Neural progenitor cell (in vitro differentiated cells): ENCODE measurements around the gene UBE2Q1. TPM values are rescaled to one million over a fixed set of nuclear protein-coding genes. Genes with fewer than 3 reads are reported as not detected.

Experiments used
- DNase-seq: peaks from one replicate; pipeline ENCODE4 v3.0.0-alpha.2; 2016; ENCODE audit warnings: low spot score
- H2AFZ ChIP-seq: fragments of 200-600 bp; sonication (generic); replicated peaks from 2 replicates; pipeline ENCODE4 v1.6.1; 2016; ENCODE audit warnings: antibody characterized with exemption
- H3F3A ChIP-seq: fragments of 200-600 bp; sonication (generic); 2 replicates; pipeline ENCODE4 v1.6.1; 2016; ENCODE audit warnings: antibody characterized with exemption, low read depth
- H3K27ac ChIP-seq: fragments of 200-600 bp; sonication (generic); 2 replicates; pipeline ENCODE4 v1.5.1; 2016; ENCODE audit warnings: mild to moderate bottlenecking
- H3K27me3 ChIP-seq: fragments of 200-600 bp; sonication (generic); 2 replicates; pipeline ENCODE4 v1.6.1; 2016; ENCODE audit warnings: mild to moderate bottlenecking, moderate library complexity
- H3K36me3 ChIP-seq: fragments of 200-600 bp; sonication (generic); 2 replicates; pipeline ENCODE4 v1.5.1; 2016
- H3K4me1 ChIP-seq: fragments of 200-600 bp; sonication (generic); 2 replicates; pipeline ENCODE4 v1.6.1; 2016; ENCODE audit warnings: mixed run types
- H3K4me2 ChIP-seq: fragments of 200-600 bp; sonication (generic); 2 replicates; pipeline ENCODE4 v1.6.1; 2016
- H3K4me3 ChIP-seq: fragments of 200-600 bp; sonication (generic); 2 replicates; pipeline ENCODE4 v1.5.1; 2016
- H3K79me2 ChIP-seq: fragments of 200-600 bp; sonication (generic); 2 replicates; pipeline ENCODE4 v1.6.1; 2016; ENCODE audit warnings: low read depth
- H3K9ac ChIP-seq: fragments of 200-600 bp; sonication (generic); 2 replicates; pipeline ENCODE4 v1.6.1; 2016
- H3K9me3 ChIP-seq: fragments of 200-600 bp; sonication (generic); 2 replicates; pipeline ENCODE4 v1.5.1; 2016; ENCODE audit warnings: low read depth
- H4K20me1 ChIP-seq: fragments of 200-600 bp; sonication (generic); 2 replicates; pipeline ENCODE4 v1.6.1; 2016; ENCODE audit warnings: low read depth
- H3K27ac Mint-ChIP-seq: 3 replicates; pipeline ENCODE4 v1.8.0; 2021; ENCODE audit warnings: mixed read lengths
- H3K27me3 Mint-ChIP-seq: 2 replicates; pipeline ENCODE4 v1.8.0; 2022; ENCODE audit warnings: low read depth, mild to moderate bottlenecking, inconsistent platforms, moderate library complexity, mixed read lengths; ENCODE audit not compliant: insufficient read depth
- H3K36me3 Mint-ChIP-seq: 3 replicates; pipeline ENCODE4 v1.8.0; 2021; ENCODE audit warnings: mixed read lengths
- H3K4me1 Mint-ChIP-seq: 3 replicates; pipeline ENCODE4 v1.8.0; 2021; ENCODE audit warnings: mixed read lengths
- H3K4me3 Mint-ChIP-seq: 3 replicates; pipeline ENCODE4 v1.8.0; 2021; ENCODE audit warnings: mild to moderate bottlenecking, moderate library complexity, mixed read lengths
- H3K9me3 Mint-ChIP-seq: 3 replicates; pipeline ENCODE4 v1.8.0; 2020; ENCODE audit warnings: mixed read lengths
- CTCF ChIP-seq: fragments of 200-600 bp; sonication (generic); IDR thresholded peaks from 2 replicates; pipeline ENCODE4 v1.5.1; 2017; ENCODE audit warnings: antibody characterized with exemption, mild to moderate bottlenecking
- EZH2 ChIP-seq: fragments of 200-600 bp; sonication (generic); IDR thresholded peaks from 2 replicates; pipeline ENCODE4 v1.6.1; 2017; ENCODE audit warnings: antibody characterized with exemption, mild to moderate bottlenecking, moderate library complexity
- EZH2phosphoT487 ChIP-seq: fragments of 200-600 bp; sonication (generic); IDR thresholded peaks from 2 replicates; pipeline ENCODE4 v1.6.1; 2017; ENCODE audit warnings: antibody characterized with exemption
- total RNA-seq: library from RNA; depleted of rRNA; stranded (reverse); fragments of >200 nt; gene quantifications from 2 replicates; pipeline ENCODE4 v1.2.3, GENCODE V29; 2015; ENCODE audit warnings: low replicate concordance

The UBE2Q1 gene
- total RNA-seq, 1 donor from 2014 or later, result 96.2 TPM

GRCh38 chr1:154605534-154605933 is 47.1 kb upstream of the UBE2Q1 start:
- peaks cover 82% of the 10 kb centered on the region for H3K79me2 ChIP-seq
- peaks cover 29% of the 10 kb centered on the region for H3K4me1 ChIP-seq
- Mint-ChIP-seq H3K4me3 (no peak overlapping the region), H3K27ac (no peak overlapping the region), H3K36me3 (peaks cover 27% of the 10 kb centered on the region), H3K27me3 (peaks cover 6% of the 10 kb centered on the region), H3K4me1 (peaks cover 31% of the 10 kb centered on the region), H3K9me3 (no peaks in the 10 kb centered on the region)
- no peaks in the 10 kb centered on the region for H3K9me3 ChIP-seq
- peaks cover 85% of the 10 kb centered on the region for H4K20me1 ChIP-seq
- H3K4me2 ChIP-seq, result no peak overlapping the region
- no peak overlapping the region for H3K27ac ChIP-seq
- H3F3A ChIP-seq, result peaks cover 41% of the 10 kb centered on the region
- H3K36me3 ChIP-seq, result no peaks in the 10 kb centered on the region
- no peaks in the 10 kb centered on the region for H3K27me3 ChIP-seq
- H3K9ac ChIP-seq, result no peak overlapping the region
- no peak for DNase-seq
- no peak overlapping the region for H3K4me3 ChIP-seq
- H2AFZ ChIP-seq, result no peak overlapping the region
- TF ChIP-seq EZH2phosphoT487, result no peak
- no peak for TF ChIP-seq CTCF
- no peak for TF ChIP-seq EZH2

- H3K27ac Mint-ChIP-seq, result no peak overlapping the region
- no peak overlapping the region for H3K4me3 Mint-ChIP-seq
- peaks cover 6% of the 10 kb centered on the region for H3K27me3 Mint-ChIP-seq
- H3K4me1 Mint-ChIP-seq, result peaks cover 22% of the 10 kb centered on the region
- peaks cover 89% of the 10 kb centered on the region for H4K20me1 ChIP-seq
- no peak overlapping the region for H3K27ac ChIP-seq
- H3K79me2 ChIP-seq, result peaks cover 92% of the 10 kb centered on the region
- DNase-seq, result no peak
- H3K36me3 Mint-ChIP-seq, result peaks cover 34% of the 10 kb centered on the region
- peaks cover 20% of the 10 kb centered on the region for H3F3A ChIP-seq
- no peak overlapping the region for H3K4me3 ChIP-seq
- no peak overlapping the region for H3K9ac ChIP-seq
- H3K27me3 ChIP-seq, result no peaks in the 10 kb centered on the region
- H3K9me3 ChIP-seq, result no peaks in the 10 kb centered on the region
- no peak overlapping the region for H3K4me2 ChIP-seq
- no peaks in the 10 kb centered on the region for H3K36me3 ChIP-seq
- H3K9me3 Mint-ChIP-seq, result no peaks in the 10 kb centered on the region
- TF ChIP-seq CTCF (no peak), EZH2 (no peak), EZH2phosphoT487 (no peak)
- peaks cover 18% of the 10 kb centered on the region for H3K4me1 ChIP-seq
- H2AFZ ChIP-seq, result no peak overlapping the region
These were observed 44.9 kb upstream of the UBE2Q1 start for GRCh38 chr1:154603317-154603716.

- H3F3A ChIP-seq, result no peaks in the 10 kb centered on the region
- Mint-ChIP-seq H3K4me1 (peaks cover 3% of the 10 kb centered on the region), H3K4me3 (no peak overlapping the region), H3K27ac (no peak overlapping the region), H3K9me3 (no peaks in the 10 kb centered on the region), H3K36me3 (peaks cover 40% of the 10 kb centered on the region), H3K27me3 (peaks cover 6% of the 10 kb centered on the region)
- H3K36me3 ChIP-seq, result no peaks in the 10 kb centered on the region
- H3K27ac ChIP-seq, result no peak overlapping the region
- H3K9me3 ChIP-seq, result no peaks in the 10 kb centered on the region
- H3K4me2 ChIP-seq, result no peak overlapping the region
- H3K4me1 ChIP-seq, result no peaks in the 10 kb centered on the region
- no peak for DNase-seq
- H3K4me3 ChIP-seq, result no peak overlapping the region
- no peaks in the 10 kb centered on the region for H3K27me3 ChIP-seq
- no peak overlapping the region for H3K9ac ChIP-seq
- peaks cover 61% of the 10 kb centered on the region for H4K20me1 ChIP-seq
- TF ChIP-seq EZH2phosphoT487 (no peak), CTCF (no peak), EZH2 (no peak)
- H2AFZ ChIP-seq, result no peak overlapping the region
- peaks cover 60% of the 10 kb centered on the region for H3K79me2 ChIP-seq
These were observed 41.2 kb upstream of the UBE2Q1 start for GRCh38 chr1:154599658-154600057.
